Epithelial cell of proximal tubule (primary cell): ENCODE results near the gene CTBP1. TPM values are rescaled to one million over a fixed set of nuclear protein-coding genes. Genes with fewer than 3 reads are reported as not detected.

Experiments
- DNase-seq: peaks from one replicate; pipeline ENCODE4 v3.0.0-alpha.2; 2011; ENCODE audit warnings: low read depth
- H3K4me3 ChIP-seq: 2 replicates; pipeline ENCODE4 v1.5.1; 2011; ENCODE audit warnings: low read depth, mild to moderate bottlenecking, low read length
- total RNA-seq: library from RNA; depleted of rRNA; stranded (reverse); fragments of >200 nt; gene quantifications from 2 replicates; pipeline ENCODE4 v1.2.3, GENCODE V29; 2015
- TF ChIP-seq, protein P1 (sequence below): conservative IDR thresholded peaks from 2 replicates; pipeline ENCODE4 v1.5.1; 2012; ENCODE audit warnings: low read depth, mild to moderate bottlenecking, low read length

The CTBP1 gene
- 272 and 334 TPM in 2 replicates for total RNA-seq

DNA sequence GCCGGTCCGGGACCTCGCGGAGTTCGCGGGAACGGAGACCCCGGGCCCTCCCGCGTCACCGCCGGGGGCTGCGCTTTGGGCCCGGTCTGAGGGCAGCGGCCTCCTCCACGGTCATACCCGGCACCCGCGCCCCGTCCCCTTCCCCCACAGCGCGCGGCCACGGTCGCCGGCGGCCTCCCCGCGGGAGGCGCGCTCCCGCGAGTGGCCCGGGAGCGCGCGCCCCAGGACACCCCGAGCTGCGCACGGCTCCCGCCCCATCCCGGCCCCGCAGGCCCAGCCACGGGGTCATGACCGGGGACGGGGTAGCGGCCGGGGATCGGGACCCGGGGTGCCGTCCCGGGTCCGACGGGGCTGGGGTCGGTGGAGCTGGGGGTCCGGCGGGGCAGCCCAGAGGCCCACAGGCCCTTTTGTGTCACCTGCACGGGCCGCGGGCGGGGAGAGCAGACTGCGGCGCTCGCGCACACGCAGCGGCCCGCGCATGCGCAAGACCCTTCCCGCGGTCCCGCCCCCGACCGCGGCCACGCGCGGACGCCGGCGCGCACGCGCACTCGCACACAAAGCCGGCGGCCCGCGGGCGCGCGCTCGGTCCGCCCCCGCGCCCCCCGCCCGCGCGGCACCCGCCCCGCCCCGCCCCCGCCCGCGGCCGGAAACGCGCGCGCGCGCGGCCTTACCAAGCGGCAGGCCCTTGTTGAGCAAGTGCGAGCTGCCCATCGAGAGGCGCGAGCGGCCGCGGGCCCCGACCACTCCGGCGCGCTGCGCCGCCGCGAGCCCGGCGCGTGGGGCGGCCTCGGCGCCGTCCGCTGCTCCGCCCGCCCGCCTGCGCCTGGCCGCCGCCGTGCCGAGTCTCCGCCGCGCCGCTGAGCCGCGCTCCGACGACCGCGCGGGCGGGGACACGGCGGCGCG is at the start of gene CTBP1:
CTBP1 (minus strand) TSS at position 886 of the 903 bp plus-strand sequence. CDS start 7,799 bp downstream, outside the sequence.
- TF ChIP-seq, protein P1, sequence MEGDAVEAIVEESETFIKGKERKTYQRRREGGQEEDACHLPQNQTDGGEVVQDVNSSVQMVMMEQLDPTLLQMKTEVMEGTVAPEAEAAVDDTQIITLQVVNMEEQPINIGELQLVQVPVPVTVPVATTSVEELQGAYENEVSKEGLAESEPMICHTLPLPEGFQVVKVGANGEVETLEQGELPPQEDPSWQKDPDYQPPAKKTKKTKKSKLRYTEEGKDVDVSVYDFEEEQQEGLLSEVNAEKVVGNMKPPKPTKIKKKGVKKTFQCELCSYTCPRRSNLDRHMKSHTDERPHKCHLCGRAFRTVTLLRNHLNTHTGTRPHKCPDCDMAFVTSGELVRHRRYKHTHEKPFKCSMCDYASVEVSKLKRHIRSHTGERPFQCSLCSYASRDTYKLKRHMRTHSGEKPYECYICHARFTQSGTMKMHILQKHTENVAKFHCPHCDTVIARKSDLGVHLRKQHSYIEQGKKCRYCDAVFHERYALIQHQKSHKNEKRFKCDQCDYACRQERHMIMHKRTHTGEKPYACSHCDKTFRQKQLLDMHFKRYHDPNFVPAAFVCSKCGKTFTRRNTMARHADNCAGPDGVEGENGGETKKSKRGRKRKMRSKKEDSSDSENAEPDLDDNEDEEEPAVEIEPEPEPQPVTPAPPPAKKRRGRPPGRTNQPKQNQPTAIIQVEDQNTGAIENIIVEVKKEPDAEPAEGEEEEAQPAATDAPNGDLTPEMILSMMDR = no peak
- no peak for DNase-seq

DNA sequence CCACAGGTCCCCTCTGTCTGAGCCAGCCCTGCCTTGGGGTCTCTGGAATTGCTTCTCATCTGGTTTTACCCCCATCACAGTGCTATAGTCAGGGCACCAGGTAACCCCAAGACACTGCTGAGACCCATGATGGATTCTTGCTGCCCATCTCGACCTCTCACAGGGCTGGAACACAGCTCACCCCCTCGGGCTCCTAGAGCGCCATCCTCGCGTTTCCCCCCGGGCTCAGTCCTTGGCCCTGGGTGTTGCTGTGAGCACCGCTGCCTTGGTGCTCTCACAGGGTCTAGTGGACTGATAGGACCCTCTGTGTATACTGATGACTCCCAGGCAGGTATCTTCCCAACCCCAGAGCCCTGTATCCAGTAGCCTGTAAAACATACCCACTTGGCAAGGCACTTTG is 49.5 kb upstream of the CTBP1 start:
- DNase-seq = no peak
- TF ChIP-seq, protein P1 = no peak
- no peak overlapping the region for H3K4me3 ChIP-seq

More for the DNA sequence above, at the start of gene CTBP1:
- H3K4me3 ChIP-seq = peak within 1 kb of the TSS; percentile 79

DNA sequence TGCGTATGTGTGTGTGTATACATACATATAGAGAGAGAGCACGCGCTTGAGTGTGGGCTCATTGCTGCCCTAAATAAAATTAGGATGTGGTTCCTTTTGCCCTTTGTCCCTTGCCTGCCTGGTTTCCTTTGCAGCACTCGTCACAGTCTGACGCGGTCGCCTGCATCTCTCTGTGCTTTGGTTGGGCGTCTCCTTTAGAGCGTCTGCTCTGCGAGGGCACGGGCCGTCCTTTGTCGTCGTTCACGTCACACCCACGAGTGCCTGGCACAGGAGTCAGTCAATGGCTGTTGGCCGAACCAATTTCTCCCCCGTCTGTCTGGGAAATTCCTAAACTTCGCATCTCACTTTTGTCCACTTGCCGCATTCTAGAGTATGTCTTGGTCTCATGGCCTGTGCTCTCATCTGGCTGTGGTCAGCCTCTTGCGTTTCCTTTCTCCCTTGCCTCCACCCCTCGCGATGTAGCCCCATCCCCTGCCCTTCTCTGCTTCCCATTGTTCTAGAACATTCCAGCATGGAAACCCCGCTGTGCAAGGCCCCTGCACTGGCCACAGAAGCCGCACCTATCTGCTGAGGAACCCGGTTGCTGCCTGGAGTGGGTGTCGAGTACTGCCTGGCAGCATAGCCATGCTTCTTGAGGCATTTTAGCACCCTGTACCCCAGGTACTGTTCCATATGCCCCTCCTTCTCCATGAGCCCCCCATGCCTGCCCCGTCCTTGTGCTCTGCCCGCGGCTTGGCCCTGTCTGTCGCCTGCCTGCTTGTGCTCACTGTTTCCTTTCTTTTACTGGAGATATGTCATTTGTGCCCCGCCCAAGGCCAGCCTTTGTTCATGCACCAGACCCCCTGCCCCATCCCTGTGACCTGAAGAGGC is 48.8 kb upstream of the CTBP1 start:
- no peak overlapping the region for H3K4me3 ChIP-seq
- TF ChIP-seq, protein P1 = no peak
- no peak for DNase-seq

DNA sequence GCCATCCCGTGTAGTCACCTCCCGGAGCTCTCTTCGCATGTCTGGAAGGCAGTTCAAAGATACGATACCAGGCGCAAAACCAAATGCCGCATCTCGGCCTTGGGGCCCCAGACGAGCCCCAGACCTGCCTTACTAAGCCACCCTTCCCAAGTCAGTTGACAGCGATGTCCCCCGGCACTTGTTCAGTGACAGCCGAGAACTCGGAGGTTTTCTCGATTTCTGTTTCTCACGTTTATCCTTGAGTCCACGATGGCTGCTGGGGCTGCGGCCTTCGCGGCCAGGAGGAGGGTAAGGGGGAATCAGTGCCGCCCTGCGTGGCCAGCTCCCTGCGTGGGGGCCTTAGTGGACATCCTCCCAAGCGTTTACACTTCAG is 48.1 kb upstream of the CTBP1 start:
- no peak for DNase-seq
- H3K4me3 ChIP-seq = no peak overlapping the region
- TF ChIP-seq, protein P1 = no peak

DNA sequence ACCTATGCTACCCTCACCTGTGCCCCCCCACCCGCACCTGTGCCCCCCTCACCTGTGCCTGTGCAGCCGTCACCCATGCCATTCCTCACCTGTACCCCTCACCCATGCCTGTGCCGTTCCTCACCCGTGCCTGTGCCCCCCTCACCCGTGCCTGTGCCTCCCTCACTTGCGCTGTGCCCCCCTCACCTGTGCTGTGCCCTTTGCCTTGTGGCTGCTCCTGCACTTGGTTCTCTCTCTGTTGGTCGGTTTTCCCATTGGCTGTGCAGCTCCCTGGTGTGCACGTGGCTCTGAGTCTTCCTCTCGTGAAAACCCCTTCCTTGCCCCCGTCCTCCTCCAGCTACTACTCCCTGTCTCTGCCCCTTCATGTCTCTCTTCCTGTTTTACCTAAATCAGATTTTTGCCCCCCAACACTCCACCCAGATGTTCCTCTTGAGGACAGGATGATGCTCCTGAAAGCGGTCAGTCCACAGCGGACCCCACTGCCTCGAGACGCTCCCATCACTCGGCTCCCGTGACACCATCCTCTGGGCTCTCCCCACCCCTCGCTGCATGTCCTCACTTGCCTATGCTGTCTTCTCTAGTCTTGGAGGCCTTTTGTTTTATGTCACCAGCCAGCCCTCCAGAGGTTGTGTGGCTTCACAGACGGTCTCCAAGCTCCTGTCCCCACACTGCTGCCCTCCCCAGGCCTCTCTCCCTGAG is 47.5 kb upstream of the CTBP1 start:
- TF ChIP-seq, protein P1 = no peak
- DNase-seq = no peak
- H3K4me3 ChIP-seq = no peak overlapping the region

DNA sequence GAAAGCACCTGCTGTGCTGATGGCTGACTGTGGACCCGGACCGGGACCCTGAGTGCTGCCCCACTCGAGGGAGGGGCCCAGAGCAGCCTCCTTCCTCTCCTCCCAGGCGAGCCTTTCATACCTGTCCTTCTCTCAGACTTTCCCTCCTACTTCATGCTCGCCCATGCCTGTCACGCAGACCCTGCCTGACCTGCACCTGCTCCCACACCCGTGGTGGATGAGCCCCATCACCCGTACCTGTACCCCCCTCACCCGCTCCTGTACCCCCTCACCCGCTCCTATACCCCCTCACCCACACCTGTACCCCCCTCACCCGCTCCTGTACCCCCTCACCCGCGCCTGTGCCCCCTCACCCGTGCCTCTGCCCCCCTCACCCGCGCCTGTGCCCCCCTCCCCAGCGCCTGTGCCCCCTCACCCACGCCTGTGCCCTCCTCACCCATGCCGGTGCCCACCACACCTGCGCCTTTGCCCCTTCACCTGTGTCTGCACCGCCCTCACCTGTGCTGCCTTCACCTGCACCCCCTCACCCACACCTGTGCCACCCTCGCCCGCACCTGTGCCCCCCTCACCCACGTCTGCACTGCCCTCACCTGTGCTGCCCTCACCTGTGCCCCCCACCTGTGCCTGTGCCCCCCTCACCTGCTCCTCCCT is 46.6 kb upstream of the CTBP1 start:
- no peak for DNase-seq
- TF ChIP-seq, protein P1 = no peak
- H3K4me3 ChIP-seq = no peak overlapping the region
